ENCODE data around the gene AOPEP. TPM values are rescaled to one million over a fixed set of nuclear protein-coding genes. Genes with fewer than 3 reads are reported as not detected.

The AOPEP gene
- total and polyA plus RNA-seq, 9 of the 15 experiments (the other 6 are each of a cell fraction or from before 2014, with no cell fraction given) = 4.5 to 19.3 (median 13.5) TPM

- ChIA-PET CTCF (ENCODE audit: low intra/inter-chr PET ratio) (no interaction called here), POLR2A (interaction anchor here (1.3 kb wide), 1 partner anchor 21 kb away, joined by 5 read pairs; no protein-coding TSS in a partner anchor)
- H3K9me1 ChIP-seq (ENCODE audit: control insufficient read depth, insufficient read depth, low read length) = no peaks in the 10 kb centered on the region
- H3K4me1 ChIP-seq (replicated peaks in 1 of 2; ENCODE audit: control insufficient read depth in 2 of 2, insufficient read depth in 2 of 2, low read length in 2 of 2) = no peaks in the 10 kb centered on the region
- in situ Hi-C loops (cut with MboI) = no loop called here
- intact Hi-C loops (cut with micrococcal nuclease) = no loop called here
- H2AFZ ChIP-seq (ENCODE audit: low read depth, low read length) = no peak overlapping the region
- no peak overlapping the region for H3K4me2 ChIP-seq (ENCODE audit: insufficient read depth, low read length)
- TF ChIP-seq ADNP (tag; IDR thresholded peaks at IDR 0.05) (no peak), LCOR (CRISPR knock-in tag; IDR thresholded peaks at IDR 0.05) (no peak), SMC3 (conservative IDR thresholded peaks at IDR 0.05; ENCODE audit: insufficient read depth, low read depth, low read length) (no peak), CBX2 (IDR thresholded peaks at IDR 0.05; ENCODE audit: insufficient read depth, low read length, poor library complexity, severe bottlenecking) (no peak), FOS (IDR thresholded peaks at IDR 0.05; ENCODE audit: extremely low read depth, insufficient read length) (no peak), ZNF263 (CRISPR knock-in tag; IDR thresholded peaks at IDR 0.05; ENCODE audit: borderline replicate concordance) (no peak), ZNF311 (CRISPR knock-in tag; IDR thresholded peaks at IDR 0.05) (no peak), CXXC5 (CRISPR knock-in tag; IDR thresholded peaks at IDR 0.05) (no peak), CBX8 (IDR thresholded peaks at IDR 0.05; ENCODE audit: borderline replicate concordance, extremely low read depth, low read depth, low read length, poor library complexity, severe bottlenecking) (no peak), ZNF518B (CRISPR knock-in tag; IDR thresholded peaks at IDR 0.05) (no peak), ZBTB33 (CRISPR knock-in tag; IDR thresholded peaks at IDR 0.05) (no peak), POLR2A (conservative IDR thresholded peaks at IDR 0.05) (no peak), ZNF511 (CRISPR knock-in tag; IDR thresholded peaks at IDR 0.05) (no peak)
- H3K4me3 ChIP-seq = no peak overlapping the region
- H3K79me2 ChIP-seq (ENCODE audit: control insufficient read depth, insufficient read depth, low read length) = no peaks in the 10 kb centered on the region
- no peaks in the 10 kb centered on the region for H3K27me3 ChIP-seq (ENCODE audit: control insufficient read depth in 2 of 2, insufficient read depth in 2 of 2, low read length in 2 of 2)
- H3K9ac ChIP-seq (ENCODE audit: insufficient read depth in 1 of 2, low read depth in 2 of 2, low read length in 2 of 2) = no peak overlapping the region
- BruUV-seq (replicated peaks) = no TSS peak
- DNase-seq (ENCODE audit: extremely low read depth in 1 of 4, low spot score in 3 of 4) (no peak), ATAC-seq (no peak), FAIRE-seq (no peak)
- no peaks in the 10 kb centered on the region for H3K36me3 ChIP-seq (ENCODE audit: control insufficient read depth, insufficient read depth, low read length)
- H3K9me3 ChIP-seq (replicated peaks; ENCODE audit: control insufficient read depth, insufficient read depth, low read depth, low read length) = no peaks in the 10 kb centered on the region
- WGBS (ENCODE audit: insufficient coverage, low coverage, missing lambda C conversion rate) = 21% methylated on average over 2 of the region's 2 CpGs
- no peak overlapping the region for H3K27ac ChIP-seq (ENCODE audit: extremely low read depth, low read depth, low read length)
- H4K20me1 ChIP-seq (replicated peaks; ENCODE audit: control insufficient read depth, insufficient read depth, low read length) = no peaks in the 10 kb centered on the region
Measured at GRCh38 chr9:94824411-94824810, 97.9 kb downstream of the AOPEP start.

Data from K562 (cell line).